Astrocyte (in vitro differentiated cells and primary cell): ENCODE data around the gene HACE1.

Source experiments
- CTCF ChIP-seq: IDR thresholded peaks from 2 replicates; pipeline ENCODE4 v1.5.1; 2011; ENCODE audit warnings: low read depth, mild to moderate bottlenecking, inconsistent platforms, low read length, moderate library complexity; ENCODE audit not compliant: insufficient read depth
- EZH2 ChIP-seq: IDR thresholded peaks from 2 replicates; pipeline ENCODE4 v1.6.1; 2012; ENCODE audit warnings: mild to moderate bottlenecking, low read length, inconsistent platforms; ENCODE audit not compliant: insufficient read depth

DNA sequence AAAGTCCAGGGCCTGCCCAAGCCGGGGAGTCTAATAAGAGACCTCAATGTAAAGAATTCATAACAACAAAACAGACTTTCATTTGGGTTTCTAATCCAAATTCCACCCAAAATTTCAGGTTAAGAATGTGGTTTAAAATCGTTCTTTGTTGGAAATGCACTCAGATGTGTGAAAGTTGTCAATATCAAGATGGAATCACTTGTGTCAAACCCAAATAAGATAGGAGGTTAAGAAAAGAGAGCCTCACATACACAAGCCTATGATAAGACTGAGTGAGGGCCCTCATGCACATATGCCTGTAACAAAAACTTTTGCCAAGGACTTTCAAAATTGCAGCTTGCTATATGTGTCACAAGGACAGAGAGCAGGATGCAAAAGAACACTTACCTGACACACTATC lies 145.7 kb downstream of the HACE1 start:
- TF ChIP-seq EZH2 (no peak), CTCF (no peak)
